Measurements from ENCODE around the gene TMEM86A.
"Not testable (repeated sequence)": the region's sequence is repeated elsewhere in the genome, so short reads cannot be mapped to it uniquely, and the experiment has no call there.

The TMEM86A gene, protein sequence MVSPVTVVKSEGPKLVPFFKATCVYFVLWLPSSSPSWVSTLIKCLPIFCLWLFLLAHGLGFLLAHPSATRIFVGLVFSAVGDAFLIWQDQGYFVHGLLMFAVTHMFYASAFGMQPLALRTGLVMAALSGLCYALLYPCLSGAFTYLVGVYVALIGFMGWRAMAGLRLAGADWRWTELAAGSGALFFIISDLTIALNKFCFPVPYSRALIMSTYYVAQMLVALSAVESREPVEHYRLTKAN

DNA sequence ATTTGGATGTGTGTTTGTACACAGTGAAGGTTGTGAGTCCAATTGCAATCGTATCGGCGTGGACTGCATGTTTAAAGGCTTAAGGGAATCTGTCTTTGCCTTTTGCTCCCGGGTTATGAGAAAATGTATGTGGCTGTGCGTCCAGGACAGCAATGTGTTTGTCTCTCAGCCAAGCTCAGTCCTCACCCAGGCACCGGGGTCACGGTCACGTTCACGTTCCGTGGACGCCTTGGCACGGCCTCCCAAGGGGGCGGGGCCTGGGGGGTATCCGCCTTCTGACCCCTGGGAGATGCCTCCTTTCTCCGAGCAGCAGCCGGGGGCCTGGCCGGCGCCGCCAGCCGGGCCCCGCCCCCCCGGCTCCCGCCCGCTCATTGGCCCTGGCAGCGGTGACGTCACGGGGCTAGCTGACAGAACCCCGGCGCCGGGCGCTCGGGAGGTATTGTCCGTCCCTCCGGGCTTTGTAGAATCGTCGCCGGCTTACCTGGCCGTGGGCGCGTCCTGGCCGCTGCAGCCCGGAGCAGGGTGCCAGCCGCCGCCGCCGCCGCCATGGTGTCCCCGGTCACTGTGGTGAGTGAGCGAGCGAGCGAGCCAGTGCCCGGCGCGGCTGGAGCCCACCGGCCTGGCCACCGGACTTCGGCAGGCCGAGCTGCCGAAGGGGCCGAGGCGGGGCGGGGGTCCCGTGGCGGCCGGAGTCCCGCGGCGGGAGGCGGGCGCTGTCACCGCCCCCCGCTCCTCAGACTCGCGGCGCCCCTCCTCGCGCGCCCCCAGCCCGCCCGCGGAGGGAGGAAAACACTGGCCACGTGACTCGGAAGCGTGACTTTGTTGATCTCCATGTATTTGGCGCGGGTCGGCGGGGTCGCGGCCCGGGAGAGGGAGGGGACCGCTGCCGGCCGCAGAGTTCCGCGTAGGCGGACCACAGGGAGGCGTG lies at the start of gene TMEM86A:
Gene TMEM86A, plus strand, starts transcription at position 439 of the 928 bp plus-strand sequence. Its CDS starts 108 bp downstream, at position 547.
- DNase-seq, result peak; percentile 15

DNA sequence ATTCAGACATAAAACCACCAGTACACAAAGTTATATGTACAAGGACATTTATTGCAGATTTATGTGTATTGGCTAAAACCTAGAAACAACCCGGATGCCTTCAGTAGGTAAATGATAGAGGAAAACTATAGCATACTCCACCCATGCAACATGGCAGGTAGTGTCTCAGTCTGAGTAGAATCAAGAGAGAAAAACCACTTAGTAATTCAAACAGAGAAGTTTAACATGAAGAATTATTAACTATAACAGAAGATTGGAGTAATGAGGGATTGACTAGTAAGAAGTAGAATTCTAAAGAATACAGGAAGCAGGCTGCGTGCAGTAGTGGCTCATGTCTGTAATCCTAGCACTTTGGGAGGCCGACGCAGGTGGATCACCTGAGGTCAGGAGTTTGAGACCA lies 48.2 kb upstream of the TMEM86A start:
- DNase-seq, result no peak

DNA sequence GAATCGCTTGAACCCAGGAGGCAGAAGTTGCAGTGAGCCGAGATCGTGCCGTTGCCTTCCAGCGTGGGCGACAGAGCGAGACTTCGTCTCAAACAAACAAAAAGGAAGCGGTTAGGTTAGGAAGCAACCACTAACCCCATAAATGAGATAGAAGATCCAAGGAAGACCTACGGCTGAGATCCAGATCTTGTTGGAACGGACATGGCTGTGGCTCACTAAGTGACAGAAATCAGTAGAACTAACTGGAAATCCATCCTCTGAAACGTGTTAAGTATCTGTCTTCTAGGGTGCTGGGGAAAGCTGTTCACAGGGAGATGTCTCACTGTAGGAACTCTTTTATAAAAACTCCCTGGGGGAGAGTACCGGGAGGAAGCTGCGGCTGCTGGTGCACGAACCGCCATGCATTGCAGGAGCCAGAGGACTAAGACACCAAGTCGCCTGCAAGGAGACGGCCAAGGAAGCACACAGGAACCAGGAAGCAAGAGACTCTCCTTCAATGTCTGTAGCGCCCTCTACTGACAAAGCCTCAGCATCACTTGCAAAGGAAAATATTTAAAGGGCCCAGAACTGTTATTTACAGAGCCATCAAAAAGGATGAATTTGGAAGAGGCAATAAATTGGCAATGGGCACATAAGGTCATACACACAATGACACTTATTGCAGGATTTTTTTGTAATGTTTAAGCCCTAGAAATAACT lies 47.6 kb upstream of the TMEM86A start:
- DNase-seq, result no peak

DNA sequence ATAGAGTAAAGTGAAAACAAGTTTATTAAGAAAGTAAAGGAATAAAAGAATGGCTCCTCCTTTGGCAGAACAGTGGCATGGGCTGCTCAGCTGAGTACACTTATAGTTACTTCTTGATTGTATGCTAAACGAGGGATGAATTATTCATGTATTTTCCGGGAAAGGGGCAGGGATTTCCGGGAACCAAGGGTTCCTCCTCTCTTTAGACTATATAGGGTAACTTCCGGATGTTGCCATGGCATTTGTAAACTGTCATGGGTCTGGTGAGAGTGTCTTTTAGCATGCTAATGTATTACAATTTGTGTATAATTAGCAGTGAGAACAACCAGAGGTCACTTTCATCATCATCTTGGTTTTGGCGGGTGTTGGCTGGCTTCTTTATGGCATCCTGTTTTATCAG lies 40.9 kb upstream of the TMEM86A start:
- no peak for DNase-seq

DNA sequence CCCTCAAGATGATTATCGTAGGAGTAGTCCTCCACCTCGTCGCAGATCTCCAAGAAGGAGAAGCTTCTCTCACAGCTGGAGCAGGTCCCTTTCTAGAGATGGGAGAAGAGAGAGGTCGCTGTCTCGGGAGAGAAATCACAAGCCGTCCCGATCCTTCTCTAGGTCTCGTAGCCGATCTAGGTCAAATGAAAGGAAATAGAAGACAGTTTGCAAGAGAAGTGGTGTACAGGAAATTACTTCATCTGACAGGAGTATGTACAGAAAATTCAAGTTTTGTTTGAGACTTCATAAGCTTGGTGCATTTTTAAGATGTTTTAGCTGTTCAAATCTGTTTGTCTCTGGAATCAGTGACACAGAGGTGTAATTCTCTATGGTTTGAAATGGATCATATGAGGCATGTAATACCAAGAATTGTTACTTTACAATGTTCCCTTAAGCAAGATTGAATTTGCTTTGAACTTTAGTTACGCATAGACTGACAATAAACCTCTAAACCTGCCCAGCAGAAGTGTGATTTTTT lies 33.2 kb upstream of the TMEM86A start:
- not testable (repeated sequence) for DNase-seq

DNA sequence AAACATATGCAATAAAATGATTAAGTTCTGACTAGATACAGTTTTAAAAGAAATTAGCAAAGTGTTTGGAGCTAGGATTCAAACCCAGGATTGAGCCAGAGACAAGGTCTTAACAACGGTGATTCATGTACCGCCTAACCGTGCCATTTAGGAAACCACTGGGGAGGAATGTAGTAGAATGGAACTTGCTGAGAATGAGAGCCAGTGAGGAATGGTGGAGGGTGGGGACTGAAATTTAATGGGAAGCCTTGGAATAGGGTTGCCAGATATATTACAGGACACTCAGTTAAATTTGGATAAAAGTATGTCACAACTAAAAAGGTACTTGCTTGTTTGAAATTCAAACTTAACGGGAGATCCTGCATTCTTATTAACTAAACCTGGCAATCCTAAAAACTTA lies 30.4 kb upstream of the TMEM86A start:
- no peak for DNase-seq

DNA sequence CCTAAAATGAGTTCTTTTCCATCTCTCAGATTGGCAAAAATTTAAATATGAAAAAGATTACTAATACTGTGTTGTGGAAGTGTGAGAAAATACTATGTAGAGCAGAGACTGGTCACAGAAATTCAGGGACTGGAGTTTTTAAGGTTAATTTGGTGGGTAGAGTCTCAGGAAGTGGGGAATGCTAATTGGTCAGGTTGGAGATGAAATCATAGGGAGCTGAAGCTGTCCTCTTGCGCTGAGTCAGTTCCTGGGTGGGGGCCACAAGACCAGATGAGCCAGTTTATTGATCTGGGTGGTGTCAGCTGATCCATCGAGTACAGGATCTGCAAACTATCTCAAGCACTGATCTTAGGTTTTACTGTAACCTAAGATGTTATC lies 29.4 kb upstream of the TMEM86A start:
- DNase-seq, result no peak

DNA sequence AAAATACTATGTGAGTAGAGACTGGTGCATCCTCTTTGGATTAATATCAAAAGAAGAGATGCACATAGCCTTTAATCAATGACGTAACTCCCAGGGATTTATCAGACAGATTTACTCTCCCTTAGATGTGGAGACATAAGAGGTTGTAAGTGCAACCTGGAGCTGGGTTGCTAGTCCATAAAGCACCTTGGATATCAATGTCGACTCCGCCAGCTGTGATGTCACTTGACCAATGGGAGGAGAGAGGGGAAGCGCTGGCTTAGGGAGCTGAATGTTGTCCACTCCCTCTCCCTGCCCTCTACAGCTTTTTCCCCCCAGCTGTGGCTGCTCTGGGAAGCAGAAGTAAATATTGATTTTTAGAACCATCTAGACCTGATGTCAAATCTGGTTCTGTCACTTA lies 28.9 kb upstream of the TMEM86A start:
- no peak for DNase-seq

DNA sequence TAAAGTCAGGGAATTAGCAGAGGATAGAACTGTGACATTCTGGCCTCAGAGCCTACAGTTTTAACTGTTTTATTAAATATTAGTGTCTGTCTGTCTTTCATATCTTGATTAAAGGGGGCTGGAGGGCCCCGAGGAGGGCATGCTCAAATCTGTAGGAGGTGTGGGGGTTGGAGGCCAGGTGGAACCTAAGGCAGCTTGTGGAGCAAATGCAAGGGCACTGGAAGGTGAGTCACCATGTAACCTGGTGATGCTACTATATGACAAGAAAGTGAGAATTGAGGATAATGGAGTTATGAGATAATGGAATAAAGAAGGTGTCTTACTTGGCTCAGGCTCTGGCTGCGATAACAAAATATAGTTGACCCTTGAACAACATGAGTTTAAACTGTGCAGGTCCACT lies 27.3 kb upstream of the TMEM86A start:
- DNase-seq, result no peak

DNA sequence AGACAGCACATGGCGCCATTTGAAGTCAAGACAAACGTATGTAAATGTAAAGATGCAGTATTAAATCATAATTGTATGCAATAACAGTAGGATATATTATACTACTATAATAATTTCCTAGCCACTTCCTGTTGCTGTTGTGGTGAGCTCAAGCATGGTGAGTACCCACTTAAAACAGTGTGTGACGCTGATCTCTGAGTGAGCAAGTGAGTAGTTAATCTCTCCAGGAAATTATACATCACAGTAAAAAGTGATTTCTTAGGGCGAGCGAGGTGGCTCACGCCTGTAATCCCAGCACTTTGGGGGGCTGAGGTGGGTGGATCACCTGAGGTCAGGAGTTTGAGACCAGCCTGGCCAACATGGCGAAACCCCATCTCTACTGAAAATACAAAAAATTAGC lies 26.4 kb upstream of the TMEM86A start:
- not testable (repeated sequence) for DNase-seq

DNA sequence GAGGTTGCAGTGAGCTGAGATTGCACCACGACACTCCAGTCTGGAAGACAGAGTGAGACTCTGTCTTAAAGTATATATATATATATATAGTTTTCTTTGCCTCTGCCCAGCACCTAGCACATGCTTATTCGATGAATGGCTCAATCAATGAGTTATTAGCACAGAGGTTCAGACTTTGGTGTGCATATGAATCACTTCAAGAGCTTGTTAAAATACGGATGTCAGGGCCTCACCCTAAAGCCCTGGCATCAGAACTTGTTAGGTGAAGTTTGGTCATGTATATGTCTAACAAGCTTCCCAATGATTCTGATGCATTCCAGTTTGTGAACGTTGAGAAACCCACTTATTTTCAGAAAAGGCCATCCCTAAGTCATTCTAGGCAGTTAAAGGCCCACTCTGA lies 21.8 kb upstream of the TMEM86A start:
- no peak for DNase-seq

DNA sequence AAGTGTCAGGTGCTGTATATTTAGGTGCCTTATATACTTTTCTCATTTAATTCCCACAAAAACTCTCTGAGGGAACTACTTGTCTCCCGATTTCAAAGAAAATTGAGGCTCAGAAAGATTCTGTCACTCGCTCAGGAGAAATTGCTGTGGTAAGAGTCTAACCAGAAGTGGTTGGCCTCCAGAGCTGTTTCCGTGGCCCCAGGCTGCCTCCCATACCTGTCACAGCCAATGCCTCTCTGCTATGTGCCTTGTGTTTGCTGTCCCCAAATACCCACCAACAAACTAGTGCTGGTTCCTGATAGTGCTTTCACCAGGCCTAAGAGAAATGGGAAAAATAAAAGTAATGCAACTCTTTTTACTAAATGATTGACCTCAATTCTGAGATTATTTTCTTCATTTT lies 21.0 kb upstream of the TMEM86A start:
- no peak for DNase-seq

DNA sequence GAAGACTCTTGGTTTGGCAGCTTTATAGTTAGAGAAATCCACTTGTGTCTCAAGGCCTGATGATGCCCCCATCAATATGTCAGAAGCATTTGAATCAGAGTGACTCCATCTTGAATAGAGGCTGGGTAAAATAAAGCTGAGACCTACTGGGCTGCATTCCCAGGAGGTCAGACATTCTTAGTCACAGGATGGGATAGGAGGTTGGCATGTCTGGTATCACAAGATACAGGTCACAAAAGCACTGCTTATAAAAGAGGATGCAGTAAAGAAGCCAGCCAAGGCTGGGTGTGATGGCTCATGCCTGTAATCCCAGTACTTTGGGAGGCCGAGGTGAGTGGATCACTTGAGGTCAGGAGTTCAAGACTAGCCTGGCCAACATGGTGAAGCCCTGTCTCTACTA lies 16.6 kb upstream of the TMEM86A start:
- not testable (repeated sequence) for DNase-seq

DNA sequence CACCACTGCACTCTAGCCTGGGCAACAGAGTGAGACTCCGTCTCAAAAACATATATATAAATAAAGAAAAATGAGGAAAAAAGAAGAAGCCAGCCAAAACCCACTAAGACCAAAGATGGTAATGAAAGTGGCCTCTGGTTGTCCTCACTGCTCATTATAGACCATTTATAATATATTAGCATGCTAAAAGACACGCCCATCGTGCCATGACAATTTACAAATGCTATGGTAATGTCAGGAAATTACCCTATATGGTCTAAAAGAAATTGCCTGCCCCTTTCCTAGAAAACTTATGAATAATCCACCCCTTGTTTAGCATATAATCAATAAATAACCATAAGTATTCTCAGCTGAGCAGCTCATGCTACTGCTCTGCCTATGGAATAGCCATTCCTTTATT lies 16.1 kb upstream of the TMEM86A start:
- no peak for DNase-seq

DNA sequence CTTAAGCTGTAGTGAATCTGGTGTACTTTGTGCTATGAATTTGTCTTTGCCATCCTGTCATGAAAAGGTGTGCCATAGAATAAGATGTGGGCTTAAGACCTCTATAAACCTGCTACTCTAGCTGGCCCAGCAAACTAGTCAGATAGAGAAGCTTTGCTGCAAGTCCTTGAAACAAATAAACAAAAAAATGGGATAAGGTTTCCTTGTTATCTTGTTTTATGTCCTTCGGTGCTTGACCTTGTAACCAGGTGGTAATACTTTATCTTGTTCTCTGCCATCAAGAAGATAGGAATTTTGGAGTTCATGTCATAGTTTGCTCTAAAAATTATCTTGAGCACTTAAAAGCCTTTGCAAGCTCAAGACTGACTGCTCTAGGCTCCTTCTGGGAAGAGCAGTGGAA lies 14.3 kb upstream of the TMEM86A start:
- DNase-seq, result no peak

DNA sequence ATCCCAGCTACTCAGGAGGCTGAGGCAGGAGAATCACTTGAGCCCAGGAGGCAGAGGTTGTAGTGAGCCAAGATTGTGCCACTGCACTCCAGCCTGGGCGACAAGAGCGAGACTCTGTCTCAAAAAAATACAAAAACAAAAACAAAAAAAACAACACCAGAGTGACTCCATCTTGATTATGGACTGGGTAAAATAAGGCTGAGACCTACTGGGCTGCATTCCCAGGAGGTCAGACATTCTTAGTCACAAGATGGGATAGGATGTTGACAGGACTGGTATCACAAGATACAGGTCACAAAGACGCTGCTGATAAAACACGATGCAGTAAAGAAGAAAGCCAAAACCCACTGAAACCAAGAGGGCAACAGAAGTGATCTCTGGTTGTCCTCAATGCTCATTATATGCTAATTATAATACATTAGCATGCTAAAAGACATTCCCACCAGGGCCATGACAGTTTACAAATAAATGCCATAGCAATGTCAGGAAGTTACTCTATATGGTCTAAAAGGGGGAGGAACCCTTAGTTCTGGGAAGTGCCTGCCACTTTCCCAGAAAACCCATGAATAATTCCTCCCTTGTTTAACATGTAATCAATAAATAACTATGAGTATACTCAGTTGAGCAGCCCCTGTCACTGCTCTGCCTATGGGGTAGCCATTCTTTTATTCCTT lies 7.0 kb upstream of the TMEM86A start:
- not testable (repeated sequence) for DNase-seq

DNA sequence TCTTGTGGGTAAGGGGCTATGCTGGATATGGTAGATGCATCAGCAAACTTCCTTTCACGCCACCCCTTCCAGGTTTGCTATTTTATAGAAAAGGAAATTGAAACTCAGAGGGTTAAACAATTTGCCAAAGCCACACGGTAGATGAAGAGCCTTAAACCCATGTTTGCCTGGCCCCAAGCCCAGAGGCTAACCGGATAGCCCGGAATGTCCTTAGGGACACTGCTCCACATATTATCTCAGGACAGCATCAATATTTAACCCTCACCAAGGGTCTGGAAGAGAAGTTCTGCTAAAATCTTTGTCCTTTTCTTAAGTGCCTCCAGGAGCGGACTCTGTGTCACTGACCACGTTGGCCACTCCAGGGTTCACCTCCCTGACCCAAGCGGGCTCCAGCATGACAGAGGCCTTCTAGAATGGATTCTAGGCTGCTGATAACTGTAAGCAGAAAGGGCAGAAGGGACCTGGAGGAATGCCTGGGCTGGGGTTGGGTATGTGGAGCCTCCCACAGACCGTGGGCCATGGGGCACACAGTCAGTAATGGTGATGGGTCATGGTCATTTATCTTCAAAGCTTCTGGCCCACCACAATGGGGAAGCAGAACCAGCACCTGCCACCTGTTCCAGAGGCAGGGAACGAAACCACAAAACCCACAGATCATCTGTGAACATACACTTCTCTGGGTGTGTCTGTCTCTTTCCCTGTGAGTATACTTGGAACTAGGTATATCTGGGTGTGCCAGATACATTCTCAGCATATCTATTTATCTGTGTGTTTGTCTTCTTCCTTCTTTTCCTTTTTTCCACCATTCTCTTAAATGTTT lies 5.4 kb upstream of the TMEM86A start:
- no peak for DNase-seq

DNA sequence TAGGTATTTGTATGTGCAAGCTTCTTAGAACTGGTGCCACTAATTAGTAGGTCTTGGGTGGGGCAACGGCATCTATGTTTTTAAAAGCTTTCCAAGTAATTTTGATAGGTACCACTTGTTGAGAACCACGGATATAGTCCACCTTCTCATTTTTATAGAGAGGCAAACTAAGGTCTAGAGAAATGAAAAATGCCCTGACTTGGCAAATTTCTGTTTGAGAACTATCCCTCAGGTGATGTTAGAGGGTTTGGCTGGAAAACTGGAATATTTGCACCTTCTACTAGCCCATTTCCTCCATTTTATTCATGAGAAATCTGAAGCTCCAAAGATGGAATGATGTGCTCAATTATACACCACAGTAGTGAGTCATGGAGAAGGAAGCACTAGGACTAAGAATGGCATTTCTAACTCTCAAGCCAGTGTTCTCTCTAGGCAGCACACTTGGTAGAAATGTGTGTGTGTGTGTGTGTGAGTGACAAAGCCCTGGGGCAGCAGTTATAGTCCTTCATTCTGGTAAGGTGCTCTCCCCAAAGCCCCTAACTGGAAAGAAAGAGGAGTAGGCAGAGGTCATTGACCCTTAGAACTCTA lies 1.8 kb upstream of the TMEM86A start:
- DNase-seq, result no peak

DNA sequence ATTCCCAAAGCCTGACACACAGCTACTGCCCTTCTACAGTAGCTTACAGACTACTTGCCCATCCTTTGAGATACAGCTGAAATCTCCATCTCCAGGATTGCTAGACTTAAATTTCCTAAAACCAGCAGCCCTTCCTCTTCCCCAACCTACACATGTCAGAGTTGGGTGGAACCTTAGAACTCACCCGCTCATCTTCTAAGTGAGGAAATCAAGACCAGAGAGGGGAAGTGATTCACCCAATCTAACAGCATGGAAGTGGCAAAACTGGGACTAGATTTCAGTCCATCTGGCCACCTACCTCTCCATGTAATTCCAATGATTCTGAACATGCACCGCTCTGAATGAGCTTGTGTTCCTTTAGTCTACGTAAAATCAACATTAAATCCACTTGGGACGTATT lies 1.0 kb upstream of the TMEM86A start:
- DNase-seq, result no peak

DNA sequence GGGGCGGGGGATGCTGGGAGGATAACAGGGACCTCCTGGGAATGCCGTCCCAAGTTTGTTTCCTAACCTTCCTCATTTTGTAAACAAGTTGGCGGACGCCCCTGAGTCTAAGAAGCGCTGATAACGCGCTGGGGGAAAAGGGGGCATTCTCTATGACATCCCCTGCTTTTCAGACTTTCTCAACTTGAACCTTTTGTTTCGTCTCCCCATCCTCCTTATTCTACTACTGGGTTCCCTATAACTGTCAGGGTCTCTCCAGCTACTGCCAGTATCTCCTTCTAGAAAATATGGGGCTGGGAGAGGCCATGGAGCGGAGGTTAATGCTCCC lies 654 bp downstream of the TMEM86A start:
- DNase-seq, result no peak

DNA sequence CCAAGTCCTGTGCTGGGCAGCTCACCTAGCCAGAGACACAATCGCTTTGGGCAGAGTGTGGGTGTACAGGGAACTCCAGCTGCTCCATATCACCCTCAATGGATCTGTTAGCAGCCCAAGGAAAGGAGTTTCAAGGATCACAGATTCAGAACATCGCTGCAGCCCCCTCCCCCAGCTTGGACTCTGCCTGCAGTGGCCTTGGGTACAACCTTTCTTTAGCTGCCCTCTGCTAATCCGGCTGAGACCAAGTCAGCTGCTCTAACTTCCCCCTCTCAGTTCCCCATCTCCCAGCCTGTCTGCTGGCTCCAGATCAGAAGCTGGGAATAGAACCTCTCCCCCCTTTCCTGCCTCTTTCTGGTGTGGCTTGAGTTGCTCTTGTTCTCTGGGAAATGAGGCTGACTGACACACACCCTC lies 1.3 kb downstream of the TMEM86A start:
- DNase-seq, result no peak

DNA sequence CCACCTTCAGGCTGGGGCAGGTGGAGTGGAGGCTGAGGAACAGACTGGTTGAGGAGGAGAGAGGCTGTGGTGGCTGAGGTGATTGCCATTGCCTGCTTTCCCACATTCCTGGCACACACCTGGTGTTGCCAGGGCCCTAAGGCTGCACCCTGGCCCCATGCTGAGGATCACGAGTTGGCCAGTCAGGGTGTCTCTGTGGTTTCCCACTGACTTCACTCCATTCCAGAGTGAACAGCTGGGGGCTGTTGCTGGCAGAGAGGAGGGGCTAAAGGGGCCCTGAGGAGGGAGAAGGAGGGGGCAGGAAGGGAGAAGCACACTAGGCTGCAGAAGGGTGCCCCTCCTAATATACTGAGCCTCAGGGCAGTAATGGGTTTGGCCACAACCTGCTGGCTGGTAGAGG lies 1.8 kb downstream of the TMEM86A start:
- DNase-seq, result no peak
